Tibial nerve (tissue), 3 donors: Measurements from ENCODE around the gene CCDC91.

Experiments used
- POLR2A ChIP-seq, 2 donors: fragments of 450-650 bp; IDR thresholded peaks; one replicate each; pipeline ENCODE4 v1.6.1; 2017; ENCODE audit warnings: antibody characterized with exemption in 2 of 2, mild to moderate bottlenecking in 2 of 2, moderate library complexity in 2 of 2
- TF ChIP-seq, protein P1 (sequence below), 5 experiments: fragments of 200-600 bp in 3 of 5; fragments of 450-650 bp in 2 of 5; sonication (generic) in 3 of 5; IDR thresholded peaks; one replicate each; pipeline ENCODE4 v1.5.1; 2016 to 2019; ENCODE audit warnings: antibody characterized with exemption in 5 of 5, mild to moderate bottlenecking in 3 of 5, moderate library complexity in 2 of 5

DNA sequence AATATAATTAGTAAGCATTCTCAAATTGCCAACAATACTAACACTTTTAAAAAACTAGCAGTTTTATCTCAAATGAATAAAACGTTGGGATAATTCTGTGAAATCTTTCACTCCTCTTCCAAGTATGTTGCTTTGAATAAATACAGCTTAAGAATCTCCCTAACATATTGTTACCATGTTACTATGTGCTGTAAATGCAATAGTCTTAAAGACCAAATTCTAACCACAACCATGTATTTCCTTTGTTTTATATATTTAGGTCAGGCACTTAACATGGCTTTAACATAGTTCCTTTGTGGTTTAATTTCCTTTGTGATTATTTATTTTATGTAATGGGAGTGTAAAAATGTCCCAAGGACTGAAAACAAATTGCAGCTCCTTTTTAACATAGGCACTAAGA is 33.9 kb upstream of the CCDC91 start:
- TF ChIP-seq, protein P1, sequence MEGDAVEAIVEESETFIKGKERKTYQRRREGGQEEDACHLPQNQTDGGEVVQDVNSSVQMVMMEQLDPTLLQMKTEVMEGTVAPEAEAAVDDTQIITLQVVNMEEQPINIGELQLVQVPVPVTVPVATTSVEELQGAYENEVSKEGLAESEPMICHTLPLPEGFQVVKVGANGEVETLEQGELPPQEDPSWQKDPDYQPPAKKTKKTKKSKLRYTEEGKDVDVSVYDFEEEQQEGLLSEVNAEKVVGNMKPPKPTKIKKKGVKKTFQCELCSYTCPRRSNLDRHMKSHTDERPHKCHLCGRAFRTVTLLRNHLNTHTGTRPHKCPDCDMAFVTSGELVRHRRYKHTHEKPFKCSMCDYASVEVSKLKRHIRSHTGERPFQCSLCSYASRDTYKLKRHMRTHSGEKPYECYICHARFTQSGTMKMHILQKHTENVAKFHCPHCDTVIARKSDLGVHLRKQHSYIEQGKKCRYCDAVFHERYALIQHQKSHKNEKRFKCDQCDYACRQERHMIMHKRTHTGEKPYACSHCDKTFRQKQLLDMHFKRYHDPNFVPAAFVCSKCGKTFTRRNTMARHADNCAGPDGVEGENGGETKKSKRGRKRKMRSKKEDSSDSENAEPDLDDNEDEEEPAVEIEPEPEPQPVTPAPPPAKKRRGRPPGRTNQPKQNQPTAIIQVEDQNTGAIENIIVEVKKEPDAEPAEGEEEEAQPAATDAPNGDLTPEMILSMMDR (IDR thresholded peaks at IDR 0.05), result no peak
- TF ChIP-seq POLR2A (IDR thresholded peaks at IDR 0.05), result no peak
